Suppressor macrophage treated with lipopolysaccharide for 4 hours (primary cell): ENCODE data around the gene PSMG3.

Source experiments
- DNase-seq: peaks from one replicate; pipeline ENCODE4 v3.0.0-alpha.2; 2020

Gene PSMG3

DNA sequence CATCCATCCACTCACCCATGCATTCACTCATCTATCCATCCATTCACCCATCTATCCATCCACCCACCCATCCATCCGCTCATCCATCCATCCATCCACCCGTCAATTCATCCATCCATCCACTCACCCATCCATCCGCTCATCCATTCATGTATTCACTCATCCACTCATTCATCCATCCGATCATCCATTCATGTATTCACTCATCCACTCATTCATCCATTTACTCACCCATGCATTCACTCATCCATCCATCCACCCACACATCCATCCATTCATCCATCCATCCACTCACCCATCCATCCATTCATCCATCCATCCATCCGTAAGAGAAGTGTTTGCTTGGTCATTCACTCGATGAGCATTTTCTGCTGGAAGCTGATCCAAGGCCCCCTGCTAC lies 8.7 kb upstream of the PSMG3 start:
- no peak for DNase-seq

- DNase-seq, result no peak
These were observed 6.9 kb upstream of the PSMG3 start for GRCh38 chr7:1576521-1577253.

GRCh38 chr7:1575809-1576208 lies 6.0 kb upstream of the PSMG3 start:
- no peak for DNase-seq

DNA sequence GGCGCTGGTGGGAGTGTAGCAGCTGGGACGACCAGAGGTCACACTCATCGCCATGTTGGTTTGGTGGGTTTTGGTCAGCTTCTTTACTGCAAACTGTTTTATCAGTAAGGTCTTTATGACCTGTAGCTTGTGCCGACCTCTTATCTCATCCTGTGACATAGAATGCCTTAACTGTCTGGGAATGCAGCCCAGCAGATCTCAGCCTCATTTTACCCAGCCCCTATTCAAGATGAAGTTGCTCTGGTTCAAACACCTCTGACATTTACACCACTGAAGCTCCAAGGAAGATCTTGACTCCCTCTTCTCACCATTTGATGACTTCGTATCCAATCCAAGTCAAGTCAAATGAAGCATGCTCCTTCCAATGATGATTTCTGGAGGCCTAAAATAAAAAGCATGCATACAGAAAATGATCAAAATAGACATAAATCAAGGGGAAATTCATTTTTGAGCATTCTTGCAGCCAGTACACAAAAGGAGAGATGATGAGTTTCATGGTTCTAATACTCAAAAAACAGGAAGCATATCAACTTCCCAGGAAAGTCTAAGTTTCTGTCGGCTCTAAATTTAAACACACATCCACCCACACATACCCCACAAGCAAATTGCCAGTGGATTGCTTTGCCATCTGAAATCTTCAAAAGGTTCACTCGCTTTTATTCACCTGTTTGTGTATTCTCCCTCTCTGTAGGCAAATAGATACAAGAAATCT lies 2.4 kb upstream of the PSMG3 start:
- peak; percentile 21 for DNase-seq

GRCh38 chr7:1569440-1569832 lies 396 bp downstream of the PSMG3 start:
- DNase-seq, result no peak

DNA sequence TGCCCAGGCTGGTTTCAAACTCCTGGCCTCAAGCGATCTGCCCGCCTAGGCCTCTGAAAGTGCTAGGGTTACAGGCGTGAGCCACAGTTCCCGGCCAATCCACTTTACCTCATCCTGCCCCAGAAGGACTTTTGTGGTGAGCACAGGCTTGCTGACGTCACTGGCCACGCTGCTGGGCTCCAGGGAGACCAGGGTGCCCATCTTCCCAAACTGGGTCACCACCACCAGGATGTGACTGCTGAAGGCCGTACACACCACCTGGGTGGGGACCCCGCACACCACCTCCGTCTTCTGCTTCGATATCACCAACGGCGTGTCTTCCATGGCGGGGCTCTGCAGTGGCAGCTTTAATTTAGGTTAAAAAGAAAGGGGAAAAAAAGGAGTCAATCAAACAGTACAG lies 816 bp downstream of the PSMG3 start:
- DNase-seq, result peak; percentile 32

GRCh38 chr7:1567896-1568510 lies 1.8 kb downstream of the PSMG3 start:
- no peak for DNase-seq

DNA sequence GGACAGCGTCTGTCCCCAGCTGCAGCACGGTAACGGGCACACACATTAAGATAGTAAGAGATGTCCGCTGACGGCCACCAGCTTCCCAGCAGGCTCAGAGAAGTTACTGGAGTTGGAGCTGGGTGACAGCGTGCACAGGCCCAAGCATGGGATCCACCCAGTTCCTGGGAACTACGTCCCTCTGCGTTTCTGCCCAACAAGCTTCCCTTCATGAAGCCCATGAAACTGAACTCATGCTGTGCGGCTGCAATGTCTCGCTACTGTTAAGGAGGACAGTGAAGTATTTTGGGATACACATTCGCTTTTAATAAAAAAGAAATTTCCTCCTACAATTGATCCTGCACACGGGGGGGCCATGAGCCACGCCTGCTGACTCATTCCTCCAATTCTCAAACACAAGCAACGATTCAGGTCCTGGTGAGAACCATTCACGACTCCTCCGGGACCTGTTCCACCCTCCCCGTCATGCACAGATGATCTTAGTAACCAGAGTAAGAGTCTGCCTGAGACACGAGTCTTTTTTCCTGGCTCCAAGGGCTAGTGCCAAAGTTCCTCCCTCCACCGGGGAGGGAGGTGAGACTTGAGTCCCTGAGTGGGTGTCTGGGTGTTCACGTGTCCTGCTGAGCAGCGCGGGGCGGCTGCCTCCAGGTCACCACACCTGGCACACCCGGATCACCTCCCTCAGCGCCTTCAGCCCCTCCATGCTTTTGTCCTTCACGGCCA lies 2.6 kb downstream of the PSMG3 start:
- DNase-seq, result no peak

GRCh38 chr7:1566687-1567048 lies 3.2 kb downstream of the PSMG3 start:
- no peak for DNase-seq

- DNase-seq, result peak; percentile 30
These were observed 5.2 kb downstream of the PSMG3 start for GRCh38 chr7:1564603-1565022.

GRCh38 chr7:1563981-1564602 lies 5.7 kb downstream of the PSMG3 start:
- no peak for DNase-seq

DNA sequence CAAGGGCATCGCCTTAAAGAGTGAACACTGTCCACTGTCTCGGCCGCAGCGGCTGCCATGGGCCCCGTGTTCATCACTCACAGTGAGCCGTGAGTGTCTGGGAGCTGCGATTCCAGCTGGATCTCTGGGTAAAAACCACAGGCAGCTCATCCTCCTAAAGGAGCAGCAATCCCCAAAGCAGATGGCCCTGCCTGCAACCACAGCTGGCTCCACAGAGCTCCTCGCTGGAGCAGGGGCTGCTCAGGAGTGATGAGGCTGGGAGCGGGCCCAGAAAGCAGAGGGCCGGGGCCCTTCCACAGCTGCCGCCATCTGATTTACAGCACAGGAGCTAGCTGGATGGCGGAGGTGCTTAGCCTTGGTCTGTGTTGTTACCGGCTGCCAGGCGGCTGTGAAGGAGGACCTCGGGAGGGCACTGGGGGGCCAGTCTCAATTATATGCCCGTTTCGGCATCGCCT lies 7.2 kb downstream of the PSMG3 start:
- no peak for DNase-seq

GRCh38 chr7:1562116-1562515 lies 7.7 kb downstream of the PSMG3 start:
- no peak for DNase-seq

DNA sequence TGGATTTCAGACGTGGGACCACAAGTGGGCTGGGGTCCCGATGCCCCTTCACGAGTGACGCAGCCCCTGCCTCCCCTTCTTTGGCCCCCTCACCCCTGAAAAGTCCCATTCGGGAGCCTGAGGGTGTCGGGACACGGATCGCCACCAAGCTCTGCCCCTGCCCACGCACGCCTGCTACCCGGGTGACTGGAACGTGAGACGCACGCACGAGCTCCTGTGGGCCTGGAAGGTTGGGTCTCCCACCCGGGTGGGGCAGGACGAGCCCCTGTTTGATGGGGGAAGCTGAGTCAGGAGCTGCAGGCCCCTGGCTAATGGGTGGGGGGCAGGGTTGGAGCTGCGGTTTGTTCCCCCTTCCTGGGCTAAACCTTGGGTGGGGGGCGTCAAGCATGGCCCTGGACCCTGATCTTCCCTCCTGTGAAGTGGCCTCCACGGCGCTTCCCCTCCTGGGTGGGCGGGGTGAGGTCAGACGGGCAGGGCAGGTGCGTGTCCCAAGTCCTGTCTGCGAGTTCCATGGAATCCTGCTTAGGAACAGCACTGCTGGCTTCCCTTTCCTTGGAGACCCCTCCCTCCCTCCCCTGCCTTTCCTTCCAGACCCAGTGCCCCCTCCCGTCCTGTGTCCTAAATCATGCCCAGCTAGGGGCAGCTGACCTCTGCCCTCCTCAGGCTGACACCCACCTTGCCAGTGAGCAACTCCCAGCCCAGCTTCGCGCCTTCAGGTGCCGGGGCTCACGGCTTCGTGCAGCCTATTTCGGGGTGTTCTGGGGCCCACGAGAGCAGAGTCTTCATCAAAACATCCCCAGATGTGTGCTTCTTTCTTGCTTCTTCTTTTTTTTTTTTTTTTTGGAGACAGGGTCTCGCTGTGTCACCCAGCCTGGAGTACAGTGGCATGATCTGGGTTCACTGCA lies 8.5 kb downstream of the PSMG3 start:
- no peak for DNase-seq

GRCh38 chr7:1560620-1561031 lies 9.2 kb downstream of the PSMG3 start:
- DNase-seq, result no peak

DNA sequence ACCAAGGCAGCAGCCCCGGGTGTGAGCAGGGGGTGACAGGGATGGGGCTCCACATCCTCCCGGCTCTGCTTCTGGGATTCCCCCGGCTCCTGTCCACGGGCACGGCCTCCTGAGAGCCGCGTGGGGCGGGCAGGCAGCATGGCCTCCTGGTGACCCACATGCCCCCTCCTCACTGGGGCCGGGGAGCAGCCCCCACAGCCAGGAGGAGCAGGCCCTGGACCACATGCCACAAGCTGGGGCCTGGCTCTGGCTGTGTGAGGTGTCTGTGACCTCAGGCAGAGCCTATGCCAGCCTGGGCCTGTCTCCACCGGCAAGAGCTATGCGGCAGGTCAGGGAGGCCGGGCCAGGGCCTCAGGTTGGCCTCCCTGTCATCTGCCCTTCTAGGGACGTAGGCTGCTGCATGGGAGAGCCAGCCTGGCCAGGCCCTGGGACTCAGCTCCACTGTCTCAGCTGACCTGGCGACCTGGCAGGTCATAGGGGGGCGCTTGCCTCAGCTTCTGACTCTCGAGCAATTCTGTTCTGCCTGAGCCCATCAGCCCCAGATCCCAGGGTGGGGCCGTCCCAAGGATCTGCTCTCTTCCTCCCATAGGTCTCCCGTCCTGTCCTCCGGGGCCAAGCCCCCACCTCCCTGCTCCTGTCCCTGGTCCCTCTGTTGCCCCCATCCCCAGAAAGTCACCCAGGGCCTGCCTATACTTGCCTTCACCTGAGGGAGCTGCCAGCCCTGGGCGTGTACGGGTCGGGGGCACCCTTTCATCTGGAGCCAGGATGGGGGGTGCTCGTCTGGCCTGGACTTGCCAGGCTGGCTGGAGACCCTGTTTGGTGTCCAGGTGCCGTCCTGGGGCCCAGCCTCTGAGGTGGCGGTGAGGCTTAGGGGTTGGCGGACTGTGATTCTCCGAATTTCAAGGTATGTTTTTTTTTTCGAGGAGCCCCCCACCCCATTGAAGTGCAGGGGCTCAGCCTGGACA lies 9.9 kb downstream of the PSMG3 start:
- no peak for DNase-seq

DNA sequence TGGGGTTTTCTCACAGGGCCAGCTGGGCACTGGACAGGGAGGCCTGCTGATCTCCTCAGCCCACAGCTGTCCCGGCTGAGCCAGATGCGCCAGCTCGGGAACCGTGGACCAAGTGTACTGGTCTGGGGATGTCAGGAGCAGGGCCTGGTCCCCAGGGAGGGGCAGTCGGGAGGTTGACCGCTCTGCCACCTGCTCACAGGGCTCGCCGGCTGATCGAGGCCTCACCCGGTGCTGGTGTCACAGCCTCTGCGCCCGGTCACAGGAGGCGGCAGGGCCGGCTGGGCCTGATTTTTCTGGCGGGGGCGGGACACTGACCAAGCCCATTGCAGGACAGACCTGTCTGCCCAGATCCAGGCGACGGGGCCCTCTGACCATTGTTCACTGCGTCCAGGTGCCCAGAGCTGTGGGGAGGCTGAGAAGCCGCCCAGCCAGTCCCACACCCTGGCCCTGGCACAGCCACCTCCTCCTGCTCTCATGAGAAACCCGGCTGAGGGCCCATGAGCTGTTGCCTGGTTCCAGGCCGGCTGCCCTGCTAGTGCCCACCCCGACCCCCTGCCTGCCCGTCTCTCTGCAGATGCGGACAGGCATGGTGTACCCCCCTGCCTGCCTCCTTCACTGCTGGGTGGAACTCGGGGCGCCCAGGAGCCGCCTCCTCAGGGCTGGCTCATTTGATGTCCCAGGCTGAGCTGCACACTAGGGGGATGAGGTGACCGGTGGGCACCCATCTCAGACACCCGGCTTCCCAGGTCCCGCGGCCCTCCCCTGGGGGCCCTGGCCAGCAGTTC lies 10.8 kb downstream of the PSMG3 start:
- DNase-seq, result no peak

- no peak for DNase-seq
These were observed 11.5 kb downstream of the PSMG3 start for GRCh38 chr7:1558181-1558811.

DNA sequence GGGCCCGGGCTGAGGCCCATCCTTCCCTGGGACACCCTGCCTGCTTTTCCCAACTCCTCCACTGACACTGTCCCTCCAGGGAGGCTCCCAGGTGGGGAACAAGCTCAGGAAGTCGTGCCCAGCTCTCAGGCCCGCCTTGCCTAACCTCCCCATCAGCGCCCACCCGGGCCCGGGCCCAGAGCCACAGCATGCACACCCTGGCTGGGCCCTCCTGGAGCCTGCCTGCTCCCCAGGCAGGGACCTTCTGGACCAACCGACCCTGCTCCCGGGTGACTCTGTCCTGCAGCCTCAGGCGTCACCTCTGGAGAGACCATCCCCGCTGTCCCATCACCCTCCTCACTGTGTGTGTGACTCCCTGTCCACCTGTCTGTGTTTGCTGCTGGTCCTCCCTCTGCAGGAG lies 12.1 kb downstream of the PSMG3 start:
- no peak for DNase-seq
